CD14-positive monocyte (primary cell): ENCODE measurements around the gene RIPOR1. TPM values are rescaled to one million over a fixed set of nuclear protein-coding genes. Genes with fewer than 3 reads are reported as not detected.

Source experiments
- DNase-seq, 3 donors: peaks; one replicate each; pipeline ENCODE4 v3.0.0-alpha.2; 2011 to 2022
- H2AFZ ChIP-seq: 2 replicates; pipeline ENCODE4 v1.6.0; 2012; ENCODE audit warnings: mild to moderate bottlenecking, low read depth, low read length, inconsistent platforms; ENCODE audit not compliant: insufficient read depth, poor library complexity, severe bottlenecking
- H3K27ac ChIP-seq, 2 donors: 1 replicate in 1 of 2; 2 replicates in 1 of 2; pipeline ENCODE4 v1.5.1; 2012 to 2013; ENCODE audit warnings: low read length in 2 of 2, control low read depth in 1 of 2, inconsistent platforms in 1 of 2, low read depth in 1 of 2, mild to moderate bottlenecking in 1 of 2
- H3K27me3 ChIP-seq, 2 donors: one replicate each; pipeline versions ENCODE4 v1.6.0 to v1.6.1; 2011 to 2013; ENCODE audit warnings: low read length in 2 of 2; ENCODE audit not compliant: control insufficient read depth in 2 of 2, insufficient read depth in 2 of 2
- H3K36me3 ChIP-seq, 2 donors: replicated peaks in 1 of 2; 1 replicate in 1 of 2; 2 replicates in 1 of 2; pipeline versions ENCODE4 v1.5.1 to v1.6.1; 2012 to 2013; ENCODE audit warnings: low read length in 2 of 2, control low read depth in 1 of 2, inconsistent platforms in 1 of 2, mild to moderate bottlenecking in 1 of 2; ENCODE audit not compliant: insufficient read depth in 2 of 2, control insufficient read depth in 1 of 2
- H3K4me1 ChIP-seq, 2 donors: 1 replicate in 1 of 2; 2 replicates in 1 of 2; pipeline versions ENCODE4 v1.5.1 to v1.6.1; 2012 to 2013; ENCODE audit warnings: low read length in 2 of 2, control low read depth in 1 of 2, inconsistent platforms in 1 of 2, mild to moderate bottlenecking in 1 of 2, moderate library complexity in 1 of 2; ENCODE audit not compliant: insufficient read depth in 2 of 2, control insufficient read depth in 1 of 2
- H3K4me2 ChIP-seq: replicated peaks from 2 replicates; pipeline ENCODE3; 2012; ENCODE audit warnings: low read length, moderate library complexity, mild to moderate bottlenecking; ENCODE audit not compliant: poor library complexity, severe bottlenecking; ENCODE audit errors: extremely low read depth
- H3K4me3 ChIP-seq, 3 experiments: fragments of 200-600 bp in 1 of 3; sonication (generic) in 1 of 3; replicated peaks in 1 of 3; 1 replicate in 2 of 3; 2 replicates in 1 of 3; pipeline ENCODE4 v1.5.1; 2011 to 2013; ENCODE audit warnings: low read length in 3 of 3, mild to moderate bottlenecking in 3 of 3, control low read depth in 2 of 3, low read depth in 2 of 3, inconsistent platforms in 1 of 3, moderate library complexity in 1 of 3
- H3K79me2 ChIP-seq: 2 replicates; pipeline ENCODE4 v1.6.0; 2012; ENCODE audit warnings: mild to moderate bottlenecking, control low read depth, inconsistent platforms, low read length, moderate library complexity; ENCODE audit not compliant: insufficient read depth
- H3K9ac ChIP-seq: 2 replicates; pipeline ENCODE4 v1.6.0; 2017; ENCODE audit warnings: low read length, mild to moderate bottlenecking; ENCODE audit not compliant: insufficient read depth, poor library complexity, severe bottlenecking
- H3K9me3 ChIP-seq, 2 donors: replicated peaks in 1 of 2; 1 replicate in 1 of 2; 2 replicates in 1 of 2; pipeline versions ENCODE4 v1.5.1 to v1.6.1; 2012 to 2013; ENCODE audit warnings: low read length in 2 of 2, control low read depth in 1 of 2; ENCODE audit not compliant: control insufficient read depth in 1 of 2, insufficient read depth in 1 of 2
- H4K20me1 ChIP-seq: 2 replicates; pipeline ENCODE4 v1.6.0; 2012; ENCODE audit warnings: mild to moderate bottlenecking, low read length, control low read depth, moderate library complexity; ENCODE audit not compliant: insufficient read depth
- H3K27ac Mint-ChIP-seq, 7 donors: one replicate each; pipeline ENCODE4 v1.8.0; 2020; ENCODE audit warnings: mild to moderate bottlenecking in 7 of 7, mixed read lengths in 7 of 7, moderate library complexity in 6 of 7, inconsistent platforms in 2 of 7
- H3K27me3 Mint-ChIP-seq, 3 donors: one replicate each; pipeline ENCODE4 v1.8.0; 2021 to 2022; ENCODE audit warnings: low read depth in 3 of 3, mild to moderate bottlenecking in 3 of 3, mixed read lengths in 3 of 3, moderate library complexity in 3 of 3, inconsistent platforms in 1 of 3
- H3K36me3 Mint-ChIP-seq, 2 donors: one replicate each; pipeline ENCODE4 v1.8.0; 2020; ENCODE audit warnings: mixed read lengths in 2 of 2, inconsistent platforms in 1 of 2, mild to moderate bottlenecking in 1 of 2
- H3K4me1 Mint-ChIP-seq: one replicate; pipeline ENCODE4 v1.8.0; 2020; ENCODE audit warnings: mild to moderate bottlenecking, mixed read lengths
- H3K4me3 Mint-ChIP-seq, 2 donors: one replicate each; pipeline ENCODE4 v1.8.0; 2020; ENCODE audit warnings: mild to moderate bottlenecking in 2 of 2, mixed read lengths in 2 of 2, moderate library complexity in 1 of 2
- H3K9me3 Mint-ChIP-seq, 7 donors: one replicate each; pipeline ENCODE4 v1.8.0; 2020 to 2022; ENCODE audit warnings: mixed read lengths in 7 of 7, mild to moderate bottlenecking in 6 of 7, moderate library complexity in 6 of 7, inconsistent platforms in 2 of 7
- WGBS: methylation state at CpG from one replicate; pipeline ENCODE4 v1.1.5; 2013; ENCODE audit warnings: missing lambda C conversion rate; ENCODE audit not compliant: insufficient coverage; 5-methylcytosine and 5-hydroxymethylcytosine counted together
- intact Hi-C, 2 donors: fragments of 100-400 bp; cut with micrococcal nuclease; formaldehyde crosslinking; loops; one replicate each; pipeline versions ENCODE4 v1.15.0 to v1.15.1; 2023
- polyA minus RNA-seq: library from RNA; depleted of rRNA, polyadenylated mRNA; stranded (reverse); fragments of >200 nt; gene quantifications from 2 replicates; pipeline ENCODE4 v1.2.3, GENCODE V29; 2012
- polyA plus RNA-seq, 3 donors: library from polyadenylated mRNA; depleted of rRNA in 1 of 3; unstranded in 2 of 3; stranded (reverse) in 1 of 3; fragments of 300-500 nt in 2 of 3; fragments of >200 nt in 1 of 3; fragmentation: Illumina TruSeq in 2 of 3; gene quantifications; 1 replicate in 2 of 3; 2 replicates in 1 of 3; pipeline ENCODE4 v1.2.3, GENCODE V29; 2012 to 2021
- total RNA-seq, 12 experiments: library from RNA in 1 of 12; stranded (reverse) in 1 of 12; fragments of 120-200 nt in 1 of 12; gene quantifications; one replicate each; pipeline ENCODE4 v1.2.4 and lab custom pipeline; 2013 to 2026; ENCODE audit warnings: mixed read lengths in 6 of 12, inconsistent platforms in 1 of 12
- TF ChIP-seq, protein P1 (sequence below): fragments of 200-600 bp; IDR thresholded peaks from one replicate; pipeline ENCODE4 v1.8.0; 2022; ENCODE audit warnings: antibody characterized with exemption, mild to moderate bottlenecking

The RIPOR1 gene, protein sequence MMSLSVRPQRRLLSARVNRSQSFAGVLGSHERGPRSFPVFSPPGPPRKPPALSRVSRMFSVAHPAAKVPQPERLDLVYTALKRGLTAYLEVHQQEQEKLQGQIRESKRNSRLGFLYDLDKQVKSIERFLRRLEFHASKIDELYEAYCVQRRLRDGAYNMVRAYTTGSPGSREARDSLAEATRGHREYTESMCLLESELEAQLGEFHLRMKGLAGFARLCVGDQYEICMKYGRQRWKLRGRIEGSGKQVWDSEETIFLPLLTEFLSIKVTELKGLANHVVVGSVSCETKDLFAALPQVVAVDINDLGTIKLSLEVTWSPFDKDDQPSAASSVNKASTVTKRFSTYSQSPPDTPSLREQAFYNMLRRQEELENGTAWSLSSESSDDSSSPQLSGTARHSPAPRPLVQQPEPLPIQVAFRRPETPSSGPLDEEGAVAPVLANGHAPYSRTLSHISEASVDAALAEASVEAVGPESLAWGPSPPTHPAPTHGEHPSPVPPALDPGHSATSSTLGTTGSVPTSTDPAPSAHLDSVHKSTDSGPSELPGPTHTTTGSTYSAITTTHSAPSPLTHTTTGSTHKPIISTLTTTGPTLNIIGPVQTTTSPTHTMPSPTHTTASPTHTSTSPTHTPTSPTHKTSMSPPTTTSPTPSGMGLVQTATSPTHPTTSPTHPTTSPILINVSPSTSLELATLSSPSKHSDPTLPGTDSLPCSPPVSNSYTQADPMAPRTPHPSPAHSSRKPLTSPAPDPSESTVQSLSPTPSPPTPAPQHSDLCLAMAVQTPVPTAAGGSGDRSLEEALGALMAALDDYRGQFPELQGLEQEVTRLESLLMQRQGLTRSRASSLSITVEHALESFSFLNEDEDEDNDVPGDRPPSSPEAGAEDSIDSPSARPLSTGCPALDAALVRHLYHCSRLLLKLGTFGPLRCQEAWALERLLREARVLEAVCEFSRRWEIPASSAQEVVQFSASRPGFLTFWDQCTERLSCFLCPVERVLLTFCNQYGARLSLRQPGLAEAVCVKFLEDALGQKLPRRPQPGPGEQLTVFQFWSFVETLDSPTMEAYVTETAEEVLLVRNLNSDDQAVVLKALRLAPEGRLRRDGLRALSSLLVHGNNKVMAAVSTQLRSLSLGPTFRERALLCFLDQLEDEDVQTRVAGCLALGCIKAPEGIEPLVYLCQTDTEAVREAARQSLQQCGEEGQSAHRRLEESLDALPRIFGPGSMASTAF
- 30.4 TPM for total RNA-seq (2013)
- polyA plus RNA-seq, result 100 to 1,000 TPM in 1 of 3 donors, 10 to 100 TPM in 1, 1 to 10 TPM in 1; 8.6 to 115 (median 17.5) TPM
- 59.0 and 76.2 TPM in 2 replicates for polyA minus RNA-seq
- 26.1 to 171 (median 45.3) reads per million in 11 experiments for total RNA-seq (lab: John Stamatoyannopoulos, UW)

DNA sequence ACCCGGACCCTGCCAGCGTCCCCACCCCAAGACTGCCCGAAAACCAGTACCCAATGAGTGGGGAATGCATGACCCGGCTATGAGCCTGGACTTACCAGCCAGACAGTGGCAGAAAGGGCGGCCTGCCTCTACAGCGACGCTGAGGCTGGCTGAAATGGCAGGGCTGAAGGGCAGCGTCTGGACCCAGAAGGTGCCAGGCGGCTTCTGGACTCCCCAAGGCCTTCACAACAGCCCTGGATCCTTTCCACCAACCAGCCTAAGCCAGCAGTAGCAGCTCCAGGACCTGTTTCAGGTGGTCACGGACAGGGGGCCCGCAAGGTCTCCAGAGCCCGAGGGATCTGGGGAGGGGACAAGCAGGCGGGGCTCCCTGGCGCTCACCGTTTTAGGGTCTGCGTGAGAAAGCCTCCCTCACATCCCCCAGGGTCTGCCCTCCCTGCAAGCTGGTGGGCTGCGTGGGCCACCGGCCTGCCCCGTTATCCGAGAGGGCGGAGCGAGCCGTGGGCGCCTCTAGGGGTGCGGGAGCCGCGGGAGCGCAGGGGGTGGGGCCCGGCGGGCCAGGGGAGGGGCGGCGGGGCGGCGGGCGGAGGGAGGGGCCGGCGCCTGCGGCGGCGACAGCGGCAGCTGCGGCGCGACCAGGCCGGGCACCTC lies at the start of gene RIPOR1:
RIPOR1 (plus strand) TSS at position 608 of the 648 bp plus-strand sequence. CDS start 9,618 bp downstream, outside the sequence.
- Histone ChIP-seq H3K4me1 (peaks cover 33 to 52% of the 10 kb centered on the region in 2 donors), H3K36me3 (peaks cover 0 to 8% of the 10 kb centered on the region in 2 donors), H3K27me3 (no peaks in the 10 kb centered on the region), H4K20me1 (peaks cover 24% of the 10 kb centered on the region), H2AFZ (peak within 1 kb of the TSS; percentile 90), H3K4me2 (peak within 1 kb of the TSS; percentile 89), H3K4me3 (peak within 1 kb of the TSS; percentile 58 to 96 (median 88)), H3K27ac (peak within 1 kb of the TSS; percentile 95), H3K9me3 (no peaks in the 10 kb centered on the region), H3K9ac (peak within 1 kb of the TSS; percentile 92), H3K79me2 (peaks cover 43% of the 10 kb centered on the region)
- Mint-ChIP-seq H3K4me3 (peak within 1 kb of the TSS; percentile 94 to 95), H3K27ac (peak within 1 kb of the TSS; percentile 89 to 97 (median 96)), H3K9me3 (peaks cover 0 to 3% (median 0%) of the 10 kb centered on the region in 7 donors), H3K27me3 (peaks cover 8 to 28% (median 19%) of the 10 kb centered on the region in 3 donors), H3K4me1 (peaks cover 40% of the 10 kb centered on the region), H3K36me3 (peaks cover 16% of the 10 kb centered on the region in 2 donors)
- TF ChIP-seq, protein P1, sequence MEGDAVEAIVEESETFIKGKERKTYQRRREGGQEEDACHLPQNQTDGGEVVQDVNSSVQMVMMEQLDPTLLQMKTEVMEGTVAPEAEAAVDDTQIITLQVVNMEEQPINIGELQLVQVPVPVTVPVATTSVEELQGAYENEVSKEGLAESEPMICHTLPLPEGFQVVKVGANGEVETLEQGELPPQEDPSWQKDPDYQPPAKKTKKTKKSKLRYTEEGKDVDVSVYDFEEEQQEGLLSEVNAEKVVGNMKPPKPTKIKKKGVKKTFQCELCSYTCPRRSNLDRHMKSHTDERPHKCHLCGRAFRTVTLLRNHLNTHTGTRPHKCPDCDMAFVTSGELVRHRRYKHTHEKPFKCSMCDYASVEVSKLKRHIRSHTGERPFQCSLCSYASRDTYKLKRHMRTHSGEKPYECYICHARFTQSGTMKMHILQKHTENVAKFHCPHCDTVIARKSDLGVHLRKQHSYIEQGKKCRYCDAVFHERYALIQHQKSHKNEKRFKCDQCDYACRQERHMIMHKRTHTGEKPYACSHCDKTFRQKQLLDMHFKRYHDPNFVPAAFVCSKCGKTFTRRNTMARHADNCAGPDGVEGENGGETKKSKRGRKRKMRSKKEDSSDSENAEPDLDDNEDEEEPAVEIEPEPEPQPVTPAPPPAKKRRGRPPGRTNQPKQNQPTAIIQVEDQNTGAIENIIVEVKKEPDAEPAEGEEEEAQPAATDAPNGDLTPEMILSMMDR, result no peak
- intact Hi-C loops, result loop anchor here (5.0 to 10.0 kb wide), 2 partner anchors 34 to 136 kb away; partner anchors contain the start of genes ACD (in 1 of the 2), C16orf86 (in 1 of the 2), CTCF (in 1 of the 2) and ENKD1 (in 1 of the 2)
- 20% methylated on average over 35 of the region's 45 CpGs for WGBS
- peak; percentile 35 to 48 (median 42) for DNase-seq
